ENCODE data around the gene TAS2R46. TPM values are rescaled to one million over a fixed set of nuclear protein-coding genes. Genes with fewer than 3 reads are reported as not detected.

The TAS2R46 gene
- total RNA-seq, 1 donor from 2014 or later = 2.1 TPM

DNA sequence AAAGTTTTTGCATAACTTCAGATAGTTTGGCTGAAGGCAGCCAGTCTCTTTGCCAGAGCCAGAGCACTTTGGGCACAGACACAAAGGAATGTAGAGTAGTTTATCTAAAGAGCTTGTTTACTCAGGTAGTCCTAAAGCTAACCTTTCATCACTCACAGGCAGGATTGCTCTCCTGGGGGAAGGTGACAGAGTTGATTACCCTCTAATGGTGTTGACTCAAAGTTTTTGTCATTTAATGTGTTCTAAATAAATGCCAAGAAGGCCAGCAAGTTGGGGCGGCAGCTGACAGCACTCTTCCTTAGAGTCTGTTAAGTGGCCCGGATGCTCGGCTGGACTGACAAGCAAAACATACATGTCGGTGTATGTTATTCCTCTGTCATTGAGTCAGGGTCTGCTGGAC, 9.3 kb upstream of the TAS2R46 start:
- FAIRE-seq = no peak
- Histone ChIP-seq H3K4me3 (ENCODE audit: low read depth, low read length) (no peak overlapping the region), H3K36me3 (ENCODE audit: control insufficient read depth, insufficient read depth, low read length) (no peaks in the 10 kb centered on the region), H3K27me3 (ENCODE audit: control insufficient read depth, insufficient read depth, low read length) (no peaks in the 10 kb centered on the region)
- DNase-seq (ENCODE audit: low read depth) = no peak
- TF ChIP-seq, protein P1, sequence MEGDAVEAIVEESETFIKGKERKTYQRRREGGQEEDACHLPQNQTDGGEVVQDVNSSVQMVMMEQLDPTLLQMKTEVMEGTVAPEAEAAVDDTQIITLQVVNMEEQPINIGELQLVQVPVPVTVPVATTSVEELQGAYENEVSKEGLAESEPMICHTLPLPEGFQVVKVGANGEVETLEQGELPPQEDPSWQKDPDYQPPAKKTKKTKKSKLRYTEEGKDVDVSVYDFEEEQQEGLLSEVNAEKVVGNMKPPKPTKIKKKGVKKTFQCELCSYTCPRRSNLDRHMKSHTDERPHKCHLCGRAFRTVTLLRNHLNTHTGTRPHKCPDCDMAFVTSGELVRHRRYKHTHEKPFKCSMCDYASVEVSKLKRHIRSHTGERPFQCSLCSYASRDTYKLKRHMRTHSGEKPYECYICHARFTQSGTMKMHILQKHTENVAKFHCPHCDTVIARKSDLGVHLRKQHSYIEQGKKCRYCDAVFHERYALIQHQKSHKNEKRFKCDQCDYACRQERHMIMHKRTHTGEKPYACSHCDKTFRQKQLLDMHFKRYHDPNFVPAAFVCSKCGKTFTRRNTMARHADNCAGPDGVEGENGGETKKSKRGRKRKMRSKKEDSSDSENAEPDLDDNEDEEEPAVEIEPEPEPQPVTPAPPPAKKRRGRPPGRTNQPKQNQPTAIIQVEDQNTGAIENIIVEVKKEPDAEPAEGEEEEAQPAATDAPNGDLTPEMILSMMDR (IDR thresholded peaks at IDR 0.05; ENCODE audit: insufficient read depth, low read length, severe bottlenecking) = no peak

DNA sequence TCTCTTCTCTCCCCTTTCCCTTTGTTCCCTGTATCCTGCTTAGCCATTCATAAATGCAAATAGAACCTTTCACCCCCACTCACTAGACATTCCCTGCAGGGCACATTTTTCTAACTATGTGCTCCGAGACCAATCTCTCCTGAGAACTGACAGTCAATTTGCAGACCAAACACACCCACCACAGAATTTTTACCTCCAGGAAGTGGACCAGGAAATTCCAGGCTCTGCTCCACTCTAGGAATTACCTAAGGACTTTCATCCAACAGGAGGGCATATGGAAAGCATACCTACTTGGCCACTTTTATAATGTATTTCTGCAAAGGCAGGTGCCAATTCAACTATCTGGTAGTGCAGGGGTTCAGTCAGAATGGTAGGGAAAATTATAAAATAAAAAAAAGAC, 8.9 kb upstream of the TAS2R46 start:
- Histone ChIP-seq H3K4me3 (ENCODE audit: low read depth, low read length) (no peak overlapping the region), H3K36me3 (ENCODE audit: control insufficient read depth, insufficient read depth, low read length) (no peaks in the 10 kb centered on the region), H3K27me3 (ENCODE audit: control insufficient read depth, insufficient read depth, low read length) (no peaks in the 10 kb centered on the region)
- TF ChIP-seq, protein P1 (IDR thresholded peaks at IDR 0.05; ENCODE audit: insufficient read depth, low read length, severe bottlenecking) = no peak
- FAIRE-seq (no peak), DNase-seq (ENCODE audit: low read depth) (no peak)

DNA sequence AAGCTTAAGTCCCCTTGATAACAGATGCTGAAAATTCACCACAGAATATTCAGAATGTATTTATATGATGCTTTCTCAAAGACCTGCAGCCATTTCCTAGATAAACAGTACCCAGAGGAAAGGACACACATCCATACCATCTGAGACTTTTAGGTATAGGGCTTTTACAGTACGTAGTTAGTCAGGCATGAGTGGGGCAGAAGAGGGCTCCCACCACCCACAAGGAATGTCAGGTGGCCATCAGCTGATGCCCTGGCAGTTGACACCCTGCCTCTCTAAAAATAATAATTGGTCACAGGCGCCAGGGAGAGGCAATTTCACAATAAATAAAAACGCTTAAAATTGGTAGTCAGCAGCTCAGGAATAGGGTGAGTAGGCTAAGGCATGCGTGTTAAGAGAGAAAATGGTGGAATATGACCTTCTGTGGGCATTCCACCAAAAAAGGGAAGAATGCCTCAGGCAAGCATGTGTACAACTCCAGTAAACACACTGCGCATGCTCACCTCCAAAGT, 7.8 kb upstream of the TAS2R46 start:
- no peaks in the 10 kb centered on the region for H3K36me3 ChIP-seq (ENCODE audit: control insufficient read depth, insufficient read depth, low read length)
- TF ChIP-seq, protein P1 (IDR thresholded peaks at IDR 0.05; ENCODE audit: insufficient read depth, low read length, severe bottlenecking) = no peak
- DNase-seq (ENCODE audit: low read depth) (no peak), FAIRE-seq (no peak)
- H3K27me3 ChIP-seq (ENCODE audit: control insufficient read depth, insufficient read depth, low read length) = no peaks in the 10 kb centered on the region
- no peak overlapping the region for H3K4me3 ChIP-seq (ENCODE audit: low read depth, low read length)

DNA sequence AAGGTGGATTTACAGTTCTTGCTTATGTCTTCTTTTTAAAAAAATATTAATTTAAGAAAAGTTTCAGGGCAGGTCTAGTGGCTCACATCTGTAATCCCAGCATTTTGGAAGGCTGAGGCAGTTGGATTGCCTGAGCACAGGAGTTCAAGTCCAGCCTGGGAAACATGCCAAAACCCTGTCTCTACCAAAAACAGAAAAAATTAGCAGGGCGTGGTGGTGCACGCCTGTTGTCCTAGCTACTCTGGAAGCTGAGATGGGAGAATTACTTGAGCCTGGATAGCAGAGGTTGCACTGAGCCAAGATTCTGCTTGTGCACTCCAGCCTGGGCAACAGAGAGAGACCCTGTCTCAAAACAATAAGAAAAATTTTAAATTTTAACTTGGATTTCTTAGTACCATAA, 5.4 kb upstream of the TAS2R46 start:
- no peaks in the 10 kb centered on the region for H3K27me3 ChIP-seq (ENCODE audit: control insufficient read depth, insufficient read depth, low read length)
- no peaks in the 10 kb centered on the region for H3K36me3 ChIP-seq (ENCODE audit: control insufficient read depth, insufficient read depth, low read length)
- DNase-seq (ENCODE audit: low read depth) (no peak), FAIRE-seq (no peak)
- TF ChIP-seq, protein P1 (IDR thresholded peaks at IDR 0.05; ENCODE audit: insufficient read depth, low read length, severe bottlenecking) = no peak
- no peak overlapping the region for H3K4me3 ChIP-seq (ENCODE audit: low read depth, low read length)

DNA sequence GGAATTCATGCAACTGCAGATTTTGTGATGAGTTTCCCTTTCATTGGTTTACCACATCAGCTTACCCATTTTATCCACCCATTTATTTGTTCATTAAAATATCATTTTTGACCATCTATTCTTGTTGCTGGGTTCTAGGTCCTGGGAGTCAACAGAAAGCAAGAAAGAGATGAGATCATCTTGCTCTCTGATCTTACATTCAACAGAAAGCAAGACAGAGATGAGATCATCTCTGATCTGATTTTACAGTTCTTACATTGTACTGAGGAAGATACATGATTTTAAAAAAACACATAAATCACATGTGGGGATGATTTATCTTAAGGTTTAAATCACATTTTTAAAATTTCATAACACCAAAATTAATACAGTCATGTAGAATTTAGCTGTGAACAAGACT, 2.3 kb downstream of the TAS2R46 start:
- Histone ChIP-seq H3K4me3 (ENCODE audit: low read depth, low read length) (no peak overlapping the region), H3K36me3 (ENCODE audit: control insufficient read depth, insufficient read depth, low read length) (no peaks in the 10 kb centered on the region), H3K27me3 (ENCODE audit: control insufficient read depth, insufficient read depth, low read length) (no peaks in the 10 kb centered on the region)
- DNase-seq (ENCODE audit: low read depth) = peak; percentile 27
- TF ChIP-seq, protein P1 (IDR thresholded peaks at IDR 0.05; ENCODE audit: insufficient read depth, low read length, severe bottlenecking) = no peak
- no peak for FAIRE-seq

DNA sequence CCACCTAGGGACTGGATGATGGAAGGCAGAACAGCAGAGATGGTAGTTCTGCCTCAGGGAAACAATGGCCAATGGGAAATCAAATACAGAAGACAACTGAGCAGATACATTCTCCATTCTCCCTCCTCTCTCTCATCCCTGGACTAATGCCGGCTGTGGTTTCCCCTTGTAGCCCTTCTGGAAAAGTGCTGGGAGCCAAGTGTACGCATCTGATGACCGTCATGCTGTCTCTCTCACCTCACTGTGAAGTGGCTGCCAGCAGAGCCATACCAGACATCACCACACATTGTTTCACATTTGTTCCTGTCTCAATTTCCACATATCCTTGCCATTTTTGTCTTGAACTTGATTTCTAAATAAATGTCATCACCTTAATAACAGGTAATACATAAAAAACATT, 3.1 kb downstream of the TAS2R46 start:
- H3K4me3 ChIP-seq (ENCODE audit: low read depth, low read length) = no peak overlapping the region
- DNase-seq (ENCODE audit: low read depth) (no peak), FAIRE-seq (no peak)
- H3K36me3 ChIP-seq (ENCODE audit: control insufficient read depth, insufficient read depth, low read length) = no peaks in the 10 kb centered on the region
- TF ChIP-seq, protein P1 (IDR thresholded peaks at IDR 0.05; ENCODE audit: insufficient read depth, low read length, severe bottlenecking) = no peak
- H3K27me3 ChIP-seq (ENCODE audit: control insufficient read depth, insufficient read depth, low read length) = no peaks in the 10 kb centered on the region
